SK-N-SH (cell line): Measurements from ENCODE around the gene SLC33A1. TPM values are rescaled to one million over a fixed set of nuclear protein-coding genes. Genes with fewer than 3 reads are reported as not detected.

ENCODE experiments used
- CTCF ChIA-PET: fragments of 300-600, 350-600 bp; formaldehyde crosslinking; extraction: SDS; loops from one replicate; lab custom pipeline; 2021; lab: Yijun Ruan, JAX
- POLR2A ChIA-PET: fragments of 350-600 bp; sonication (Branson Sonifier 250); formaldehyde crosslinking; extraction: SDS; loops from one replicate; lab custom pipeline; 2020; ENCODE audit warnings: antibody characterized with exemption, inconsistent platforms; lab: Yijun Ruan, JAX
- DNase-seq: peaks from one replicate; pipeline ENCODE4 v3.0.0; 2012
- H2AFZ ChIP-seq: fragments of 200-600 bp; sonication (generic); 2 replicates; pipeline ENCODE4 v1.8.1; 2016; ENCODE audit warnings: antibody characterized with exemption, mild to moderate bottlenecking, low read depth
- H3F3A ChIP-seq: fragments of 200-600 bp; sonication (generic); replicated peaks from 2 replicates; pipeline ENCODE3; 2016; ENCODE audit warnings: antibody characterized with exemption, mild to moderate bottlenecking; ENCODE audit not compliant: insufficient read depth
- H3K27ac ChIP-seq, 2 experiments: fragments of 200-500 bp in 1 of 2; fragments of 200-600 bp in 1 of 2; sonication (Bioruptor generic) in 1 of 2; sonication (generic), shearing (Covaris generic) in 1 of 2; 2 replicates each; pipeline versions ENCODE4 v1.5.1 to v1.6.1; 2014 to 2016; ENCODE audit warnings: low read depth in 2 of 2, inconsistent platforms in 1 of 2, low read length in 1 of 2, mild to moderate bottlenecking in 1 of 2, mixed read lengths in 1 of 2
- H3K27me3 ChIP-seq: fragments of 200-600 bp; sonication (generic), shearing (Covaris generic); 2 replicates; pipeline ENCODE4 v1.6.1; 2016; ENCODE audit warnings: mixed run types; ENCODE audit not compliant: insufficient read depth
- H3K36me3 ChIP-seq, 2 experiments: fragments of 200-500 bp in 1 of 2; fragments of 200-600 bp in 1 of 2; sonication (Bioruptor generic) in 1 of 2; sonication (generic) in 1 of 2; replicated peaks in 1 of 2; 2 replicates each; pipeline versions ENCODE3 to v1.5.1; 2014 to 2016; ENCODE audit warnings: low read length in 1 of 2, mild to moderate bottlenecking in 1 of 2; ENCODE audit not compliant: insufficient read depth in 2 of 2, control insufficient read depth in 1 of 2
- H3K4me1 ChIP-seq, 2 experiments: fragments of 200-500 bp in 1 of 2; fragments of 200-600 bp in 1 of 2; sonication (Bioruptor generic) in 1 of 2; sonication (generic), shearing (Covaris generic) in 1 of 2; 2 replicates each; pipeline versions ENCODE4 v1.5.1 to v1.6.1; 2014 to 2016; ENCODE audit warnings: low read depth in 1 of 2, low read length in 1 of 2, mixed run types in 1 of 2; ENCODE audit not compliant: insufficient read depth in 2 of 2, control insufficient read depth in 1 of 2
- H3K4me2 ChIP-seq: fragments of 200-600 bp; sonication (generic), shearing (Covaris generic); 2 replicates; pipeline ENCODE4 v1.6.1; 2017; ENCODE audit warnings: mixed run types
- H3K4me3 ChIP-seq, 2 experiments: fragments of 200-500 bp in 1 of 2; fragments of 200-600 bp in 1 of 2; sonication (Bioruptor generic) in 1 of 2; sonication (generic), shearing (Covaris generic) in 1 of 2; 2 replicates each; pipeline versions ENCODE4 v1.5.1 to v1.8.1; 2014 to 2016; ENCODE audit warnings: low read depth in 2 of 2, inconsistent platforms in 1 of 2, low read length in 1 of 2, mild to moderate bottlenecking in 1 of 2, mixed read lengths in 1 of 2, moderate library complexity in 1 of 2
- H3K79me2 ChIP-seq: fragments of 200-600 bp; sonication (generic); 2 replicates; pipeline ENCODE4 v1.8.1; 2017; ENCODE audit warnings: mild to moderate bottlenecking; ENCODE audit not compliant: insufficient read depth
- H3K9ac ChIP-seq: fragments of 200-600 bp; sonication (generic); 2 replicates; pipeline ENCODE4 v1.6.1; 2017; ENCODE audit warnings: mixed run types
- H3K9me2 ChIP-seq: fragments of 200-600 bp; sonication (generic); 2 replicates; pipeline ENCODE4 v1.6.1; 2017; ENCODE audit warnings: mixed run types
- H3K9me3 ChIP-seq: fragments of 200-600 bp; sonication (generic); 2 replicates; pipeline ENCODE4 v1.6.1; 2017; ENCODE audit warnings: mixed run types, mild to moderate bottlenecking, moderate library complexity
- H4K20me1 ChIP-seq: fragments of 200-600 bp; sonication (generic); 2 replicates; pipeline ENCODE4 v1.6.1; 2017; ENCODE audit warnings: mild to moderate bottlenecking, mixed run types; ENCODE audit not compliant: insufficient read depth
- CTCF ChIP-seq: fragments of 200-600 bp; sonication (generic); IDR thresholded peaks from 2 replicates; pipeline ENCODE4 v1.6.1; 2017; ENCODE audit warnings: antibody characterized with exemption, mild to moderate bottlenecking, moderate library complexity
- ELF1 ChIP-seq: IDR thresholded peaks from 2 replicates; pipeline ENCODE4 v1.4.0; 2012
- FOSL2 ChIP-seq: IDR thresholded peaks from 2 replicates; pipeline ENCODE4 v1.4.0; 2012; ENCODE audit warnings: low read depth, mild to moderate bottlenecking, moderate library complexity, borderline replicate concordance
- FOXM1 ChIP-seq: IDR thresholded peaks from 2 replicates; pipeline ENCODE4 v1.4.0; 2012; ENCODE audit warnings: low read depth, mild to moderate bottlenecking
- GABPA ChIP-seq: IDR thresholded peaks from 2 replicates; pipeline ENCODE4 v1.4.0; 2012; ENCODE audit warnings: low read depth, mild to moderate bottlenecking
- GATA2 ChIP-seq: sonication (generic); formaldehyde crosslinking; IDR thresholded peaks from 2 replicates; pipeline ENCODE4 v1.5.0; 2020; ENCODE audit warnings: mild to moderate bottlenecking, missing genetic modification reagents
- IRF3 ChIP-seq: fragments of 150-350 bp; IDR thresholded peaks from 2 replicates; pipeline ENCODE4 v1.6.1; 2016; ENCODE audit warnings: mild to moderate bottlenecking, low read depth, low read length
- JUND ChIP-seq: IDR thresholded peaks from 2 replicates; pipeline ENCODE4 v1.4.0; 2012
- NRF1 ChIP-seq: IDR thresholded peaks from 2 replicates; pipeline ENCODE4 v1.6.1; 2012; ENCODE audit warnings: low read depth, mild to moderate bottlenecking, low read length
- POLR2AphosphoS5 ChIP-seq: IDR thresholded peaks from 2 replicates; pipeline ENCODE4 v1.6.1; 2012; ENCODE audit warnings: low read depth, low read length
- RAD21 ChIP-seq: IDR thresholded peaks from 2 replicates; pipeline ENCODE4 v1.6.1; 2012; ENCODE audit warnings: mild to moderate bottlenecking, low read length
- RFX5 ChIP-seq: IDR thresholded peaks from 2 replicates; pipeline ENCODE4 v1.6.1; 2012; ENCODE audit warnings: mild to moderate bottlenecking, improper control_type of control experiment, low read length
- RXRA ChIP-seq: IDR thresholded peaks from 2 replicates; pipeline ENCODE4 v1.4.0; 2012; ENCODE audit warnings: low read depth, mild to moderate bottlenecking, borderline replicate concordance
- SIN3A ChIP-seq: IDR thresholded peaks from 2 replicates; pipeline ENCODE4 v1.6.1; 2012; ENCODE audit warnings: low read depth, mild to moderate bottlenecking, low read length, moderate library complexity, borderline replicate concordance
- USF2 ChIP-seq: fragments of 150-350 bp; IDR thresholded peaks from 2 replicates; pipeline ENCODE4 v1.6.1; 2017; ENCODE audit warnings: antibody characterized with exemption, low read length, low read depth, borderline replicate concordance
- YY1 ChIP-seq: IDR thresholded peaks from 2 replicates; pipeline ENCODE4 v1.4.0; 2012; ENCODE audit warnings: low read depth, mild to moderate bottlenecking
- ZBTB33 ChIP-seq: IDR thresholded peaks from 2 replicates; pipeline ENCODE4 v1.4.0; 2012; ENCODE audit warnings: low read depth, borderline replicate concordance
- WGBS: methylation state at CpG from one replicate; pipeline ENCODE4 v1.1.6; 2017; ENCODE audit warnings: low lambda C conversion rate; 5-methylcytosine and 5-hydroxymethylcytosine counted together
- polyA plus RNA-seq, 3 experiments: library from polyadenylated mRNA; depleted of rRNA; stranded (reverse); fragments of >200 nt; gene quantifications; 2 replicates each; pipeline ENCODE4 v1.2.3, GENCODE V29; 2012

SLC33A1 gene
- polyA plus RNA-seq, 1 of the 3 experiments (the other 2 are of a cell fraction), result 10.3 TPM

GRCh38 chr3:155885292-155885691 is 31.1 kb upstream of the SLC33A1 start:
- Histone ChIP-seq H3F3A (peaks cover 11% of the 10 kb centered on the region), H2AFZ (no peak overlapping the region), H4K20me1 (peaks cover 54% of the 10 kb centered on the region), H3K9ac (no peak overlapping the region), H3K4me3 (no peak overlapping the region), H3K27ac (no peak overlapping the region), H3K9me3 (no peaks in the 10 kb centered on the region), H3K4me1 (peaks cover 7 to 11% of the 10 kb centered on the region in 2 experiments; a peak in 2 of 4 replicates), H3K9me2 (no peaks in the 10 kb centered on the region), H3K27me3 (no peaks in the 10 kb centered on the region), H3K4me2 (no peak overlapping the region), H3K79me2 (peaks cover 99% of the 10 kb centered on the region), H3K36me3 (no peaks in the 10 kb centered on the region)
- CTCF ChIA-PET, result interaction anchor here (0.6 to 2.9 kb wide), 2 partner anchors 14 to 481 kb away, joined by 3 to 8 read pairs; no protein-coding TSS in a partner anchor
- no peak for TF ChIP-seq RXRA
- TF ChIP-seq FOXM1, result no peak
- TF ChIP-seq ZBTB33, result no peak
- no peak for TF ChIP-seq FOSL2
- TF ChIP-seq IRF3, result no peak
- no peak for TF ChIP-seq USF2
- TF ChIP-seq ELF1, result no peak
- TF ChIP-seq CTCF, result no peak
- TF ChIP-seq NRF1, result no peak
- no peak for DNase-seq
- POLR2A ChIA-PET, result no interaction called here

GRCh38 chr3:155884292-155884691 is 30.1 kb upstream of the SLC33A1 start:
- 94% methylated on average over 7 of the region's 7 CpGs for WGBS
- H3K79me2 ChIP-seq, result peaks cover 99% of the 10 kb centered on the region
- ChIA-PET POLR2A (no interaction called here), CTCF (interaction anchor here (0.9 kb wide), 1 partner anchor 79 kb away, joined by 3 read pairs; the partner anchor contains the start of gene C3orf33)
- H4K20me1 ChIP-seq, result peaks cover 58% of the 10 kb centered on the region
- peaks cover 3 to 6% of the 10 kb centered on the region in 2 experiments; a peak in 1 of 4 replicates for H3K4me1 ChIP-seq
- H3F3A ChIP-seq, result peaks cover 4% of the 10 kb centered on the region
- H3K27me3 ChIP-seq, result no peaks in the 10 kb centered on the region
- H3K36me3 ChIP-seq, result no peaks in the 10 kb centered on the region
- H3K4me2 ChIP-seq, result no peak overlapping the region
- H3K9me2 ChIP-seq, result no peaks in the 10 kb centered on the region
- H3K9ac ChIP-seq, result no peak overlapping the region
- no peak overlapping the region for H3K4me3 ChIP-seq
- H3K9me3 ChIP-seq, result no peaks in the 10 kb centered on the region
- TF ChIP-seq GABPA, result no peak
- TF ChIP-seq USF2, result no peak
- no peak for TF ChIP-seq JUND
- TF ChIP-seq YY1, result no peak
- TF ChIP-seq SIN3A, result no peak
- TF ChIP-seq RFX5, result no peak
- TF ChIP-seq RAD21, result no peak
- no peak for TF ChIP-seq GATA2 (CRISPR knock-in tag)
- no peak for TF ChIP-seq POLR2AphosphoS5
- no peak for DNase-seq
- H3K27ac ChIP-seq, result no peak overlapping the region
- no peak overlapping the region for H2AFZ ChIP-seq
